GOT3 (cell line): Measurements from ENCODE around the gene RHOT1.
"Not testable (repeated sequence)": the region's sequence is repeated elsewhere in the genome, so short reads cannot be mapped to it uniquely, and the experiment has no call there.

Experiments
- DNase-seq: peaks from one replicate; lab custom pipeline; 2025; ENCODE audit warnings: mixed read lengths; lab: John Stamatoyannopoulos, UW

The RHOT1 gene

DNA sequence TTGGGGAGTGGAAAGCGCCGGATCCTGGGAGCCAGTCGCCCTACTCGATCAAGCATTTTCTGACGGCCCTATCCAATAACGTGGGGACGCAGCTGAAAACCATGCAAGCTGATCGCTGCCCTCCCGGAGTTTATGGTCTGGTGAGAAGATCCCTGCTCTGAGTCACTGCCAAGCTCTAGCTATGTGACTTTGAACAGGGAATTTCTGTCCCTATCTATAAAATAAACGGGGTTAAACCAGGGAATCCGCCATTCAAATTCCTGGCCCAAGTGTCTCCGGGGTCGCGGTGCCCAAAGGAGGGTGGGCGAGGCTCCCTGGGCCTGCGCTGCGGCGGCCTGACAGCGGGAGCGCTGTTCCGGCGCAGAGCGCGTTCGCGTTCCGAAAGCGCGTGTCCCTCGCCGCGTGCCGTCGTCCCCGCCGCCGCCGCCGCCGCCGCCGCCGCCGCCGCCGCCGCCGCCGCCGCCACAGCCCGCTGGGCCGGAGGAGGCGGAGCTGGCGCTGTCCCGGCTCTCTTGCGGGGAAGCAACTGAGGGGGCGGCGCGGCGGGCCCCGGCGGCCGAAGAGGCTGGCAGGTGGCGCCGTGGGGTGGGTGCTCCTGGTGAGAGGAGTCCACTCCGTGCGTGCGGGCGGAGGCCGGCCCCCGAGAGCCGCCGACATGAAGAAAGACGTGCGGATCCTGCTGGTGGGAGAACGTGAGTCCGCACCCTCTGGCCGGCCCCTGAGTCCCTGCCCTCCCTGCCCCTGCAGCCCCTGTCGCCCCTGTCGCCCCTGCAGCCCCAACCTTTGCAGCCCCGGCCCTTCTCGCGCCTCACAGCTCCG lies at the start of gene RHOT1:
Gene RHOT1 (plus strand): TSS at position 465 of the 819 bp plus-strand sequence. CDS start 191 bp downstream, at position 656.
- DNase-seq: no peak

DNA sequence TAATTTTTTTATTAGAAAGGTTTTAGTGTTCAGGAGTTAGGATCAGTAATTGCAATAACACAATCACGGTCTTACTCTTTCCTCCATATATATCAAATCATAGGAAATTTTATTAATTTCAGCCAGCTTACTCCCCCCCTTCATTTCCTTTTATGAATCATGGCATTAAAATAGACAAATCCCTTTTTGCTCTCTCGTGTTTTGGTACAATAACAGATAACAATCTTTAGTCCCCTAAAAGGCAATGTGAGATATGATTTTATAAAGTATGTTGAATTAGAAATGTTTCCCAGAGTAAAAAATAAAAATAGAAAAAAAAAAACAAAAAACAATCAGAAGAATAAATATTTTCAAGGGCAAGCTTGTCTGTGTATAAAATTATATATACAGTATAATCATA lies 42.6 kb upstream of the RHOT1 start:
- DNase-seq: no peak

- DNase-seq: not testable (repeated sequence)
Observed at GRCh38 chr17:32100323-32100722, 42.0 kb upstream of the RHOT1 start.

GRCh38 chr17:32100971-32101631 lies 41.2 kb upstream of the RHOT1 start:
- no peak for DNase-seq

- DNase-seq: no peak
Observed at GRCh38 chr17:32102172-32102571, 40.1 kb upstream of the RHOT1 start.

DNA sequence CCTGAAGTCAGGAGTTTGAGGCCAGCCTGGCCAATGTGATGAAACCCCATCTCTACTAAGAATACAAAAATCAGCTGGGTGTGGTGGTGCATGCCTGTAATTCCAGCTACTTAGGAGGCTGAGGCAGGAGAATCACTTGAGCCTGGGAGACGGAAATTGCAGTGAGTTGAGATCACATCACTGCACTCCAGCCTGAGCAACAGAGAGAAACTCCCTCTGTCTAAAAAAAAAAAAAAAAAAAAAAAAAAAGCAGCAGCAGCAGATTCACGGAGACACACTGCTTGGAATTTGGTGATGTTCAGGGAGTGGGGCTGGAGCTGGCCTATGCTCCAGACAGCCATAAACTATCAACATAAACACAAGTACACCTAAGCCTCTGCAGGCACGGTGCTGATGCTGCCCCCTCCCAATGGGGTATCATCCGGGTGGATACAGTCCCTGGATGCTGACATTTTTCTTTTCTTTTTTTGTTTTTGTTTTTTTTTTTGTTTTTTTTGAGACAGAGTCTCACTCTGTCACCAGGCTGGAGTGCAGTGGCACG lies 39.6 kb upstream of the RHOT1 start:
- no peak for DNase-seq

- no peak for DNase-seq
Observed at GRCh38 chr17:32103476-32104113, 38.7 kb upstream of the RHOT1 start.

GRCh38 chr17:32104158-32104557 lies 38.1 kb upstream of the RHOT1 start:
- no peak for DNase-seq

- not testable (repeated sequence) for DNase-seq
Observed at GRCh38 chr17:32106471-32106981, 35.8 kb upstream of the RHOT1 start.

- DNase-seq: not testable (repeated sequence)
Observed at GRCh38 chr17:32107194-32107593, 35.1 kb upstream of the RHOT1 start.

GRCh38 chr17:32110596-32110995 lies 31.7 kb upstream of the RHOT1 start:
- DNase-seq: no peak

DNA sequence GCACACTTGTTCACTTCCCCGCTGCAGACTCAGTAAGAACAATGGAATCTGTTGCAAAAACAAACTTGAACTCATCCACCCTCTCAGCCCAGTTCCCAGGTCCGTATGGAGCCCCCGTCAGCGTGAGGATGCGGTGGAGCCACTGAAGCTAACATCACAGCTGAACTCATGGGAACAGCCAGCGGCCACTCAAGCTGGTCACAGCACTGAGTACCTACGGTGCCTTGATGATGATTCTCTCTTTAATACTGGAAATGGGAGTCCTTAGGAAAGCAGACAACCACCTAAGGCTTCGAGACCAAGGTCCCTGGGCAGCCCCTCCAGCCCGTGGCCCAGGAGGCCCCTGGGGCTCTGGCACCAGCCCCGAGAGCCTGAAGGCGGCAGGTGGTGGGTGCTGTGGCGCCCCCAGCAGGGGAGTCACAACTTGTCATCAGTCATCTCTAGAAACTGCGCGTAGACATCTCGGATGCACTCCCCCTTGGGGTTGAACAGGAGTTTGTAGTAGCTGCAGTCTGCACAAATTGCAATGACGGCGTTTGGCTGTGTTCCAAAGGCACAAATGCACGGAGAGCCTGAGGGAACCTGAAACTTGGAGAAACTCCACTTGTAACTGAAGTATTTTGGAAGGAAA lies 31.0 kb upstream of the RHOT1 start:
- DNase-seq: no peak

- DNase-seq: no peak
Observed at GRCh38 chr17:32112416-32112815, 29.9 kb upstream of the RHOT1 start.

- no peak for DNase-seq
Observed at GRCh38 chr17:32114536-32114935, 27.8 kb upstream of the RHOT1 start.

- DNase-seq: not testable (repeated sequence)
Observed at GRCh38 chr17:32115546-32115945, 26.8 kb upstream of the RHOT1 start.

GRCh38 chr17:32116937-32117336 lies 25.4 kb upstream of the RHOT1 start:
- DNase-seq: no peak

DNA sequence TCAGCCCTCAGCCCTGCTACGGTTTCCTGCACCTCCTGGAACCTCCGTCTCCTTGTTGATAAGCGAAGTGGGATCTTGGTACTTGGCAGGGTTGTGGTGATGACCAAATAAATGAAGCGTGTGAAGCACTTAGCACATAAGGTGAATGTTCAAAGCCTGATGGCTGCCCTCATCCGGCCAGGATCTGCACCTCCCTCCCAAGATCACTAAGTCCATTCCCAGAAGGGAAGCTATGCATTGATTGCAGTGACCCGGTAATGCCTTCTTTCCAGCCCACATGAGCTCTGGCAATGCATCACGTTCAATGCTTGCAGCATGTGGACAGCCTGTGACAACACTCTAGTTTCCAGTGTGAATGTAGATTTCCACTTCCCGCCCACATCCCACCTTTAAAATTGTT lies 24.9 kb upstream of the RHOT1 start:
- no peak for DNase-seq

GRCh38 chr17:32118088-32118487 lies 24.2 kb upstream of the RHOT1 start:
- not testable (repeated sequence) for DNase-seq

DNA sequence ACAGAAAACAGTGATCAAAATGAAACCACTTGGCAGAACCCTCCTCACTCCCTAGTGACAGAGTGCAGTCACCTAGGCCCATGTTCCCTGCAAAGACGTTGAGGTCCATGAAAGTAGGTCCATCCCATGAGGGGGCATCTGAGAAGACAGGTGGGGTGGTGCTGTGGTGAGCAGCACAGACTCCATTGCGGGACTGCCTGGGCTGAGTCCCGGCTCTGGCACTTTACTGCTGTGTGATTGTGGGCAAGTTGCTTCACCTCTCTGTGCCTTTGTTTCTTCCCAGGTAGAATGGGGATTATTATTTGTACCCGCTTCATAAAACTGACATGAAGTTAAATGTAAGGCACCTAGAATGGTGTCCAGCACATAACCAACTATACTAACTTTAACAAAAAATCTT lies 23.5 kb upstream of the RHOT1 start:
- DNase-seq: no peak

DNA sequence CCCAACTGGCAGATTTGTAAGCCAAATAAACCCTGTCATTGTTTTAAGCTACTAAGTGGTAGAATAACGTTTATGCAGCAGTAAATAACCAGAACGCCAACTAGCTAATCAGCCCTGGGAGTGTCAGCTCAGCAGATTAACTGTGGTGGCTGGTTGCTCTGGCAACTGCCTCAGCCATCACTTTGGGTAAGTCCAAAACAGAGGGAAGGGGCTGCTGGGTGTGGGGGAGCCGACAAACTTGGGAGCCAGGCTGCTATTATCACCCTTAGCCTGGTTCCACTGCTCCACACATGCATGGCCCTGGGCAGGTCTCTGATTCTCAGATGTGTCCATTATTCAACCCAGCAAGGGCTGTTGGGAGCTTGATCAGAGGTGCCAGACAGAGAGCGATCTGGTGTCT lies 22.2 kb upstream of the RHOT1 start:
- no peak for DNase-seq

- DNase-seq: no peak
Observed at GRCh38 chr17:32120716-32121115, 21.6 kb upstream of the RHOT1 start.

GRCh38 chr17:32123782-32124181 lies 18.5 kb upstream of the RHOT1 start:
- no peak for DNase-seq
